Measurements from ENCODE around the gene ZFP91. TPM values are rescaled to one million over a fixed set of nuclear protein-coding genes. Genes with fewer than 3 reads are reported as not detected.

The ZFP91 gene, protein sequence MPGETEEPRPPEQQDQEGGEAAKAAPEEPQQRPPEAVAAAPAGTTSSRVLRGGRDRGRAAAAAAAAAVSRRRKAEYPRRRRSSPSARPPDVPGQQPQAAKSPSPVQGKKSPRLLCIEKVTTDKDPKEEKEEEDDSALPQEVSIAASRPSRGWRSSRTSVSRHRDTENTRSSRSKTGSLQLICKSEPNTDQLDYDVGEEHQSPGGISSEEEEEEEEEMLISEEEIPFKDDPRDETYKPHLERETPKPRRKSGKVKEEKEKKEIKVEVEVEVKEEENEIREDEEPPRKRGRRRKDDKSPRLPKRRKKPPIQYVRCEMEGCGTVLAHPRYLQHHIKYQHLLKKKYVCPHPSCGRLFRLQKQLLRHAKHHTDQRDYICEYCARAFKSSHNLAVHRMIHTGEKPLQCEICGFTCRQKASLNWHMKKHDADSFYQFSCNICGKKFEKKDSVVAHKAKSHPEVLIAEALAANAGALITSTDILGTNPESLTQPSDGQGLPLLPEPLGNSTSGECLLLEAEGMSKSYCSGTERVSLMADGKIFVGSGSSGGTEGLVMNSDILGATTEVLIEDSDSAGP
- total RNA-seq, result 80.8 and 91.1 TPM in 2 replicates

DNA sequence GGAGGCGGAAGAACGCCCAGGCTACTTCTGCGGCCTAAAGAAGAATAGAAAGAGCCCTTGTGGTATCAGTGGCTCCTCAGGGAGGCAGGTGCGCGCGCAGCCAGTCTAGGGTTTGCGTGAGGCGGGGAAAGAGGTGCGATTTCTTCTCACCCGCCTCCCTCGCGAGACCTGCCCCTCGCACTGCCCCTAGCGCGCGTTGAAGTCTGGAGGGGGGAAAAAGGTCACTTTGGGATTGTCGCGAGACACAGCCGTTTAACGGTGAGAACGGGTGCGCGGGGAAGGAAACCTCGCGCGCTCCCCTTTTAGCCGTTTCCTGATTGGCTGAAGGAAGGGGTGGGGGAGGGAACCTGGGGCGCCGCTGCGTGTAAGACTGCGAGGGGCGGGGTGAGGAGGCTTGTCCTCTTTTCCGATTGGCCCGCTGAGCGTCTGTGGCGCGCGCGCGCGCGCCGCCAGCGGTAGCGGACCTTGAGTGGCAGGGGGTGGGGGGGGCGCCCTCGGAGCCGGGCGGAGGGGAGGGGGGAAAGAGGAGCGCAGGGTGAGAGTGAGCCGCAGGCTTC, at the start of gene ZFP91:
TSS of gene ZFP91 (plus strand) at position 429 of the 557 bp plus-strand sequence. CDS start 219 bp downstream, outside the sequence.

DNA sequence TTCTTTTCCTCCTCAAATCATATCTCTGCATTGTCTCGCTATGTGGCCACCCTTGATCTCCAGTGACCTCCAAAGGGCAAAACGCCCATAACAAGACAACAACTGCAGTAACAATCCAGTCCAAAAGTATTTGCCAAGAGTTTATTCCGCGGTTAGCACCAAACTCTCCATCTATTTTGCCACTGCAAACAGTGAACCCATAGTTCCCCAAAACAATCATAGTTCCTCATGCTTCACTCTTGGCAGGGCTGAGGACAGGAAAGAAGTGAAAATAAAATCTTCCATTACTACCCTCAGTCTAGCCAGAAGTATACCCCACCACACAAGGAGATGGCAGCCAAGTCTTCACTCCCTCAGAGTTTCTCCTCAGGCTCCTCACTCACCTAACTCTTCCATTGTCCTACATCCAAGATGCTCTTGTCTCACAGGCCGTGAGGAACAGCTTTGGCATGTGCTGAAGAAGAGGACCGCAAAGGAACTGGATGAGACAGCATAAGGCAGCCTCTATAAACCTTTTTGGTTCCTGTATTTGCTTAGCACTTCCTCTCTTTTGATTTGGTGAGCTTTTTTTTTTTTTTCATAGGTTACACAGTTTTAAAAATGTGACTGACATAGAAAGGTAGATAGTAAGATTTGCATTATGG, 3.4 kb upstream of the ZFP91 start, which contains the start of gene LPXN:
TSS of gene LPXN (minus strand) at position 480 of the 644 bp plus-strand sequence. CDS start at position 396, 84 bp downstream.

DNA sequence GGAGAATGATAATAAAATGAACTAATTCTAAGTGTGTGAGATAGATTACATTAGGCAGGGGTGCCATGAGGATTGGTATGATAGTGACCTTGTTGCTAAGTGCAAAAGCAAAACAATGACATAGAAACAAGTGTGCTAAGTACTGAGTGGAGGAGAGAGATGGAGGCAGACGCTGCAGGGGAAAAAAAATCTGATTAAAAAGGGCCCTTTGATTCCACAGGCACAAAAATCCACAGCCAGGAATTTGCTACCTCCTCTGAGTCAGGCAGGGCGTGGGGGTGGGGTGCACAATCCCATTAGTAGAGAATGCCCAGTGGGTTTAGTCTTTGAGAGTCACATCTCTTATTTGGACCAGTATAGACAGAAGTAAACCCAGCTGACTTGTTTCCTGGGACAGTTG, 43.5 kb downstream of the ZFP91 start, which contains the start of gene CNTF:
TSS of gene CNTF (plus strand) at position 322 of the 400 bp plus-strand sequence. CDS start 88 bp downstream, outside the sequence.

Other genes starting within 250 kb of the ZFP91 start
- not detected in 2 replicates for gene OR5B17, start 220.0 kb upstream of the ZFP91 start, total RNA-seq
- not detected in 2 replicates for gene OR5B3, start 172.2 kb upstream of the ZFP91 start, total RNA-seq
- gene OR5B2, start 150.9 kb upstream of the ZFP91 start, total RNA-seq, result not detected in 2 replicates
- gene OR5B12, start 136.8 kb upstream of the ZFP91 start, total RNA-seq, result not detected in 2 replicates
- gene OR5B21, start 71.0 kb upstream of the ZFP91 start, total RNA-seq, result 2.0 TPM in 1 of 2 replicates, not detected in the other
- 30.6 and 137 TPM in 2 replicates for gene LPXN, start 3.2 kb upstream of the ZFP91 start, total RNA-seq
- 2.4 and 4.9 TPM in 2 replicates for gene CNTF, start 43.6 kb downstream of the ZFP91 start, total RNA-seq
- gene GLYAT, start 152.9 kb downstream of the ZFP91 start, total RNA-seq, result not detected in 2 replicates